ENCODE data around the gene SUN2.
A peak's percentile ranks its signal among the peaks of the same experiment; 100 is the strongest.

Gene SUN2

GRCh38 chr22:38710351-38710750 is 45.4 kb downstream of the SUN2 start:
- TF ChIP-seq CTCF (conservative IDR thresholded peaks at IDR 0.05): no peak
- TF ChIP-seq ZFX (IDR thresholded peaks at IDR 0.05): no peak
- no peak overlapping the region for H3K27ac ChIP-seq

- TF ChIP-seq ZFX (IDR thresholded peaks at IDR 0.05) (no peak), CTCF (conservative IDR thresholded peaks at IDR 0.05) (no peak)
- H3K27ac ChIP-seq: no peak overlapping the region
Observed at GRCh38 chr22:38709306-38709705, 46.5 kb downstream of the SUN2 start.

GRCh38 chr22:38707984-38708383 is 47.8 kb downstream of the SUN2 start:
- TF ChIP-seq ZFX (IDR thresholded peaks at IDR 0.05) (no peak), CTCF (conservative IDR thresholded peaks at IDR 0.05) (no peak)
- no peak overlapping the region for H3K27ac ChIP-seq

GRCh38 chr22:38707346-38707745 is 48.5 kb downstream of the SUN2 start:
- H3K27ac ChIP-seq: peak overlapping the region; percentile 92; the same call in 1 of the 2 replicates
- TF ChIP-seq CTCF (conservative IDR thresholded peaks at IDR 0.05): no peak
- no peak for TF ChIP-seq ZFX (IDR thresholded peaks at IDR 0.05)

- H3K27ac ChIP-seq: peak overlapping the region; percentile 92
- TF ChIP-seq ZFX (IDR thresholded peaks at IDR 0.05): no peak
- no peak for TF ChIP-seq CTCF (conservative IDR thresholded peaks at IDR 0.05)
Observed at GRCh38 chr22:38706901-38707195, 49.0 kb downstream of the SUN2 start.

GRCh38 chr22:38706101-38706900 is 49.5 kb downstream of the SUN2 start:
- H3K27ac ChIP-seq: peak overlapping the region; percentile 92
- no peak for TF ChIP-seq CTCF (conservative IDR thresholded peaks at IDR 0.05)
- peak; percentile 93 for TF ChIP-seq ZFX (IDR thresholded peaks at IDR 0.05)

GRCh38 chr22:38705235-38706100 is 50.3 kb downstream of the SUN2 start, which contains the start of gene GTPBP1:
TSS of gene GTPBP1 (plus strand) at chr22:38705944. CDS start at chr22:38705956, 12 bp downstream.
- peak within 1 kb of the TSS; percentile 92 for H3K27ac ChIP-seq
- no peak for TF ChIP-seq CTCF (conservative IDR thresholded peaks at IDR 0.05)
- no peak for TF ChIP-seq ZFX (IDR thresholded peaks at IDR 0.05)

Measured in C4-2B (cell line).